Activated T-helper 1 cell treated with Interleukin-2 at 50 U/mL for 16 hours (primary cell): ENCODE measurements around the gene COL19A1.
"Not testable (repeated sequence)": the region's sequence is repeated elsewhere in the genome, so short reads cannot be mapped to it uniquely, and the experiment has no call there.

Experiments
- DNase-seq: peaks from one replicate; pipeline ENCODE4 v3.0.0-alpha.2; 2020; ENCODE audit warnings: low read depth

Gene COL19A1

DNA sequence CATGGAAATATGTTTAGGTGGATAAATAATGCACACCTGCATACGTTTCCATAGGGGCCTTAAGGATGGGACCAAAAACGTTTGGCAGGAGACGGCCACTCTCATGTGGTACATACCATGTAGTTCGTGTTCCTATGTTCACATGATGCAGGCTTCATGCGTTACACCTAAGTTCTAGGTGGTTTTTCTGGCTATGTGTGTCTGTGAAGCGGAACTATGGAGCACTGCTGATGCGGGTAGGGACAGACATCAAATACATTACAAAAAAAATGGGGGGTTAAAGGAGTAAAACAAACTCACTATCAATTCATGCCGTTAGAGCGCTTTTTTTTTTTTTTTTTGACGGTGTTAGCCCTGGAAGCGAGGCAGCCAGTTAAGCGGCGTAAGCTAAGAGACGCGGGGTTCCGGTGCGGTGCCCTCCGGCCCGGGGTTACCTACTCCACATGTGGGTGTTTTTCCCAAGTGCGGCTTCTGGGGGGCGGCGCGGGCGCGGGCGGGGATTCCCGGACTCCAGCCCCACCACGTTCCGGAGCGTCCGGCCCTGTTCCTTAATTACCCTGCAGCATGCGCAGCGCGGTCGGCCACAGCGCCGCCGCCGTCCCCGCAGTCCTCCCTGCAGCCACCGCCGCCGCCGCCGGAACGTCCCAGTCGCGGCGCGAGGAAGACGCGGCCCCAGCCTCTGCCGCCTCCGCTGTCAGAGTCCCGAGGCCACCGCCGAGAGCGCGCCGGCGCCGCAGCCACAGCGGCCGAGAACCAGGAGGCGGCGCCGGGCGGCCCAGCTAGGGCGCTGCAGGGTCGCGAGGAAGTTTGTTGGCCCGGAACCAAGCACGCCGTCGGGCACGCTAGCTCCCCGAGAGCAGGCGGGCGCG is 648 bp downstream of the COL19A1 start:
- peak; percentile 50 for DNase-seq

- DNase-seq, result no peak
Observed at GRCh38 chr6:69867639-69867976, 1.3 kb downstream of the COL19A1 start.

- no peak for DNase-seq
Observed at GRCh38 chr6:69868252-69868804, 2.0 kb downstream of the COL19A1 start.

GRCh38 chr6:69868961-69869360 is 2.6 kb downstream of the COL19A1 start:
- DNase-seq, result no peak

DNA sequence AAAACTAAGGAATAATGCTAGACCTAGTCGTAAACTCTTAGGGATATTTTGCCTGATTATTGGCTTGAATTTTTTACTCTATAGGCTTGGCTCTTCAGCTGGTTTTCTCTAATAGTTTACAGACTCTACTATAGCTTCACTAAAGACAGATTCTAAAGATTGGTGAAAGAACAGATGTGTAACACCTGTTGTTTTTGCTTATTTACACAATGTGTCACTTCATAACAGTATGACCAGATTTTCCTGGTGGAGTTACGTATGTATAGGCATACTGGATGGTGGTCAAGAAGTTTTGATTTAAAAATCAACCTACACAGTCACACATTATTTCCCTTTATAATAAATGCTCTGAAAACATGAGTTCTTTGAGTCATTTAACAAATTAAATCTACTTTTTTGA is 4.8 kb downstream of the COL19A1 start:
- no peak for DNase-seq

DNA sequence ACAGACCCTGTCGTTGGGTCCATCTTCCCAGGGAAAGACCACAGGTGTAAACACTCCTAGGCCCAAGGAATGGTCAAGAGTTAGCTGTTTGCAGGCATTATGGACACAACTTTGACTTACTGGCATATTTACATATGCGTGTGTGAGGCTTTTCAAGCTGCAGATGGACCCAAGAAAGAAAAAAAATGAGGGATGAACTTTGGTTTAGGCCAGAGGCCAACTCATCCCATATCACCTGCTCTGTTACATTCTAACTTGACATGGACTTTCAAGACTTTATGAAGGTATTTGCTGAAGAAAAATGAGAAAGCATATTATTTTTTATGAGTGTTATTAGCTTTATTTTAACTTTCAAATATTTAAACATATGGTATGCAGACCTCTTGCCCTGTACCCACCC is 6.9 kb downstream of the COL19A1 start:
- no peak for DNase-seq

DNA sequence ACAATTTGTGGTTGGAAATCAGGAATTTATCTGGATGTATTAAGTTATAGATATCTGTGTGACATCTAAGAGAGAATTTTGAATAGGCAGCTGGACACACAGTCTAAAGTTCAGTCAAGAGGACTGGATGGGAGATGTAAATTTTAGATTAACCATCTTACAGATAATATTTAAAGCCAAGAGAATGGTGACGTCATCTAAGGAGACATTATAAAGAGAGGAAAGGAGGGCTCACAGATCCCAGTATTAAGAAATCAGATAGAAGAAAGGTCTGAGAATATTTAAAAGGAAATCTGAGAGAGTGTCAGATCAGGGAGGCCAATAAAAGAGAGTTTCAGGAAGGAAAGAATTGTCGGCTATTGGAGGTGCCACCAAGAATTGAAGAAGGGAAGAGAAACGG is 9.4 kb downstream of the COL19A1 start:
- DNase-seq, result no peak

GRCh38 chr6:69878795-69879194 is 12.4 kb downstream of the COL19A1 start:
- no peak for DNase-seq

GRCh38 chr6:69880601-69881000 is 14.2 kb downstream of the COL19A1 start:
- no peak for DNase-seq

DNA sequence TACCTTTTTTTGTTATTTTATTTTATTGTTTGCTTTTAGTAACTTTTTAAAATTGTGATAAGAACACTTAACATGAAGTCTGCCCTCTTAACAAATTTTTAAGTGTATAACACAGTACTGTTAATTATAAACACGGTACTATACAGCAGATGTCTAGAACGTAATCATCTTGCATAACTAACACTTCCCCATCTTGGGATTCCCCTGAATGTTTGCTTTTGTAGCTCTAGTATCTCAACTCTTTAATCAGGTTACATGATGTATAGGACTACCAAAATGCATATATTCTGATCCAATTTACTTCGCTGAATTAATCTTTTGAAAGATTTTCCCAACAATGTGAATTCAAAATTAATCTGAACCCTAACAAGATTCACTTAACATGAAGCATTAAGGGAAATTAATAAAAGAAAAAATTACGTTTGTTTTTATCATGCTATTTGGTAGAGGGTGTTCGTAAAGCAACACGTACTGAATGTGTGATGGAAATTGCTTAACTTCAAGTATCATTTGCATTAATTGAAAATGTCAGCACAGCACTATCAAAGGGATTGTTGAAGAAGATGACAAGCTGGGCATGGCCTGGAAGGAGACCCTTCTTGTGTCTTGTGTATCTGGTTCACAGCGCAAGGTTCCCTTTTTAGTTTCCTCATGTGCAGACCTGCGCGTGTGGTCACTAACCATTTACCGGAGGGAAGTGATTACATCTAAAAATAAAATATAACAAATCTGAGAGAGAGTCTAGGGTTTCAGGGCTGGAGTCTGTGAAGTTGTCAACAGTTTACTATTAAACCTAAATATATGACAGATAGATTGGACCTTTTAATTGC is 15.2 kb downstream of the COL19A1 start:
- no peak for DNase-seq

DNA sequence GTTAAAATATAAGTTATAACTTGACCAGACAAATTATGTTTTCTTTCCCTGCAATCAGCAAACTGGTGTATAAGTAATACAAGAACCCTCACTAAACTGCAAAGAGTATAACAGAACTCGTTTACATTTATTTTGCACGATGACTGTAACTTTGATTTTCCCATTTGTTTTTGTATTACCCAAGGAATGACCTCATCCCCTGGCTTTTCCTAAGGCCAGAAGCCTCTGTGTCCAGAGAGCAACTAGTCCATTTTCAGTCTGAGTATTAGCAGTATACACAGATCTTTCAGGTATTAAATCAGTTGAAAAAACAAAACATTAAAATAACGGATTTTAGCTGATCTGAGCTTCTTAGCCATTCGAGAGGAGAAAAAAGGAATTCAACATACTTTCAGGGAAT is 17.2 kb downstream of the COL19A1 start:
- no peak for DNase-seq

- no peak for DNase-seq
Observed at GRCh38 chr6:69884231-69884630, 17.9 kb downstream of the COL19A1 start.

DNA sequence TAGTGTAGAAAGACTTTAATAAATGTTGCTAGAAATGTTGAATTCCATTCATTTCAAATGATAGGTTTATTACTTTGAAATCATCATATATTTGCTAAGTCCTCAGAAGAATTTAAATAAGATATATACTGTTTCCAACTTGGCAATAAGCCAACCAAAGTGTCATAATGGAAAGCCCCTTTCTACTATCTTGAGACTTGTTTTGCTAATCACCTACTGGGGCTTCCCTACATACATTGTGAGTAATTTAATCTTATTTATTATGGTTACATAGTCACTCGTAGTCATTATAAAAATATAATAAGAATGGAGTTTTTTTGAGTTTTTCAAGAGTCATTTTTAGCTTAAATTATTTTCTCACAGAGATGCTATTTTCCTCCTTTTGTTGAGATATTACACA is 20.7 kb downstream of the COL19A1 start:
- DNase-seq, result no peak

DNA sequence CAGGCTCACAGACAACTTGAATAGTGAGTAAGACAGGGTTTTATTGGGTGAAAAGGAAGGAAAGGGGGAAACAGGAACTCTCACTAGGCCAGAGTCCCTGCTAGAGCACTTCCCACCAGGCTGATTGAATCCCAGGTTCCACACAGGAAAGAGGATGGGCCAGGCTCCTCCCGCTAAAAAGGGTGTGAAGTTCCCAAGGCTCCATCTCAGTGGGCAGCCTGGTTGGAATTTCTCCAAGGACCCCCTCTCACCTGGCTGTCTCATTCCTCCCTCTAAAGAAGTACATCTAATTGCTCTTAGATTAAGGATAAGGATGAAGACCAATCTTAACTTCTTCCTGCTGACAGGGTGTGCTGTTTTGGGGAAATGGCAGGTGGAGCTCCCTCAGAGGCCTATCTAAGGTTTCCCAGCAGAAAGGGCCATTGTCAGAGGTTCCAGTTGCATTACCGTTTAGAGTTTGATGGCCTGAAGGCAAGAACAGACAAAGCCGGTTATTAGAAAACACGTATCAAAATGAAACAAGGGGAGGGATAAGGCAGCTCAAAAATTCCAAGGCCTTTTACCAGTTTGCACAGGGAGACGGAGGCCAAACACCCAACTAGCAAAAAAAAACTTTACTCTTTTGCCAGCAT is 21.5 kb downstream of the COL19A1 start:
- DNase-seq, result no peak

DNA sequence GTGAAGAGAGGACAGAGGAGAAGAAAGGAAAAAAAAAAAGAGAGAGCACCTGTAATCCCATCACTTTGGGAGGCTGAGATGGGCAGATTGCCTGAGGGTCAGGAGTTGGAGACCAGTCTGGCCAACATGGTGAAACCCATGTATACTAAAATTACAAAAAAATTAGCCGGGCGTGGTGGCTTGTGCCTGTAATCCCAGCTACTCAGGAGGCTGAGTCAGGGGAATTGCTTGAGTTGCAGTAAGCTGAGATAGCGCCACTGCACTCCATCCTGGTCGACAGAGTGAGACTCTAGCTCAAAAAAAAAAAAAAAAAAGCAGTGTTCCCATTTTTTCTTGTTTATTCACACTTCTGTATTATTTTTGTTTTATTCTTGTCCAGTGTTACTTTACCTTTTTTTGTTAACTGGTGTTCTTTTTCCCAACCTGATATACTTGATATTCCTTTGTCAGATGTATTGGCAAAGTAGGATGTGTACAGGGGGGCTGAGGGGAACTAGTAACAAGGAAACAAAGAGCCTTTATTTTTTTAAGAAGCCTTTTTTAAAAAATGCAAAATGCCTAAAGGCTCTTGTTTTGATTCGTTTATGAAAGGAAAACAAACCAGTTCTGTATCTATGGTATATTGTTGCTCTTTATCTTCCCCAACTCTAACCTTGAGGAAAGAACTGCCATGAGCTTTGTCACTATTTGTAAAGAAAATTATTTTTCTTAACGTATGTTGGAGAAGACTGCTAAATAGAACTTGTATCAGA is 22.3 kb downstream of the COL19A1 start:
- no peak for DNase-seq

DNA sequence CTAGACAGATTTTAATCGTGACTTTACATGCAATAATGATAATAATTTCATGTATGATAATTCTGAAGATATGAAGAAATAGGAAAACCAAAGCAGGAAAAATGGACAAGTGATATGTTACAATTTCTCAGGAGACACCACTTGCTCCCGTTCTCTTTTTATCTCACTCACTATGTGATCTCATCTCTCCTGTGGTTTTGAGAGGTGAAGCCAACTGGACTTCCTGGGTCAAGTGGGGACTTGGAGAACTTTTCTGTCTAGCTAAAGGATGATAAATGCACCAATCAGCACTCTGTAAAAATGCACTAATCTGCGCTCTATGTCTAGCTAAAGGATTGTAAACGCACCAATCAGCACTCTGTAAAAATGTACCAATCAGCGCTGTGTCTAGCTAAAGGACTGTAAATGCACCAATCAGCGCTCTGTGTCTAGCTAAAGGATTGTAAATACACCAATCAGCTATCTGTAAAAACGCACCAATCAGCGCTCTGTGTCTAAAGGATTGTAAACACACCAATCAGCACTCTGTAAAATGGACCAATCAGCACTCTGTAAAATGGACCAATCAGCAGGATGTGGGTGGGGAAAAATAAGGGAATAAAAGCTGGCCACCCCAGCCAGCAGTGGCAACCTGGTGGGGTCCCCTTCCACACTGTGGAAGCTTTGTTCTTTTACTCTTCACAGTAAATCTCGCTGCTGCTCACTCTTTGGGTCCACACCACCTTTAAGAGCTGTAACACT is 23.0 kb downstream of the COL19A1 start:
- DNase-seq, result not testable (repeated sequence)

- not testable (repeated sequence) for DNase-seq
Observed at GRCh38 chr6:69892561-69892960, 26.2 kb downstream of the COL19A1 start.

GRCh38 chr6:69893266-69893665 is 26.9 kb downstream of the COL19A1 start:
- DNase-seq, result not testable (repeated sequence)

GRCh38 chr6:69894578-69895347 is 28.4 kb downstream of the COL19A1 start:
- no peak for DNase-seq

GRCh38 chr6:69895396-69895795 is 29.0 kb downstream of the COL19A1 start:
- DNase-seq, result no peak
